Immature natural killer cell (primary cell): Measurements from ENCODE around the gene TAF10. TPM values are rescaled to one million over a fixed set of nuclear protein-coding genes. Genes with fewer than 3 reads are reported as not detected.
A peak's percentile ranks its signal among the peaks of the same experiment; 100 is the strongest.

ENCODE experiments used
- DNase-seq, 3 donors: peaks; one replicate each; pipeline ENCODE4 v3.0.0; 2022; ENCODE audit warnings: mixed read lengths in 1 of 3
- H3K27ac Mint-ChIP-seq, 6 donors: one replicate each; pipeline ENCODE4 v1.8.0; 2020; ENCODE audit warnings: mixed read lengths in 6 of 6, mild to moderate bottlenecking in 5 of 6, inconsistent platforms in 4 of 6, moderate library complexity in 3 of 6
- H3K27me3 Mint-ChIP-seq, 3 donors: one replicate each; pipeline ENCODE4 v1.8.0; 2020 to 2021; ENCODE audit warnings: low read depth in 3 of 3, mild to moderate bottlenecking in 3 of 3, mixed read lengths in 3 of 3, moderate library complexity in 3 of 3, inconsistent platforms in 1 of 3
- H3K36me3 Mint-ChIP-seq, 3 donors: one replicate each; pipeline ENCODE4 v1.8.0; 2020; ENCODE audit warnings: mixed read lengths in 3 of 3, inconsistent platforms in 2 of 3, mild to moderate bottlenecking in 2 of 3
- H3K4me1 Mint-ChIP-seq, 2 donors: one replicate each; pipeline ENCODE4 v1.8.0; 2020; ENCODE audit warnings: inconsistent platforms in 2 of 2, mild to moderate bottlenecking in 2 of 2, mixed read lengths in 2 of 2, moderate library complexity in 1 of 2
- H3K4me3 Mint-ChIP-seq, 5 donors: one replicate each; pipeline ENCODE4 v1.8.0; 2020; ENCODE audit warnings: mild to moderate bottlenecking in 5 of 5, mixed read lengths in 5 of 5, inconsistent platforms in 3 of 5, moderate library complexity in 3 of 5
- H3K9me3 Mint-ChIP-seq, 6 donors: one replicate each; pipeline ENCODE4 v1.8.0; 2020; ENCODE audit warnings: mild to moderate bottlenecking in 6 of 6, mixed read lengths in 6 of 6, inconsistent platforms in 4 of 6, moderate library complexity in 3 of 6
- polyA plus RNA-seq, 3 donors: library from polyadenylated mRNA; unstranded; fragments of 300-500 nt; fragmentation: Illumina TruSeq; gene quantifications; one replicate each; pipeline ENCODE4 v1.2.3, GENCODE V29; 2021

TAF10 gene
- polyA plus RNA-seq, 3 donors from 2014 or later, result 329 to 365 (median 334) TPM

- H3K4me1 Mint-ChIP-seq, result peaks cover 13 to 16% of the 10 kb centered on the region in 2 donors
- peaks cover 0 to 10% (median 2%) of the 10 kb centered on the region in 3 donors for H3K27me3 Mint-ChIP-seq
- no peaks in the 10 kb centered on the region for H3K9me3 Mint-ChIP-seq
- DNase-seq, result no peak
- H3K36me3 Mint-ChIP-seq, result peaks cover 0 to 10% (median 8%) of the 10 kb centered on the region in 3 donors
- H3K4me3 Mint-ChIP-seq, result peak overlapping the region in 3 of 5 donors; percentile 41 to 68 (median 48)
- H3K27ac Mint-ChIP-seq, result peak overlapping the region in 5 of 6 donors; percentile 60 to 82 (median 62)
Measured at GRCh38 chr11:6615882-6616585, 4.0 kb upstream of the TAF10 start.

- no peak for DNase-seq
- Mint-ChIP-seq H3K4me1 (peaks cover 21 to 22% of the 10 kb centered on the region in 2 donors), H3K4me3 (no peak overlapping the region), H3K9me3 (no peaks in the 10 kb centered on the region), H3K27me3 (peaks cover 0 to 12% (median 3%) of the 10 kb centered on the region in 3 donors), H3K36me3 (peaks cover 1 to 15% (median 10%) of the 10 kb centered on the region in 3 donors), H3K27ac (peak overlapping the region in 4 of 6 donors; percentile 25 to 88 (median 56))
Measured at GRCh38 chr11:6615046-6615445, 3.0 kb upstream of the TAF10 start.

GRCh38 chr11:6614446-6614845, 2.4 kb upstream of the TAF10 start:
- Mint-ChIP-seq H3K27ac (peak overlapping the region in 1 of 6 donors; percentile 67), H3K9me3 (no peaks in the 10 kb centered on the region), H3K27me3 (peaks cover 0 to 12% (median 5%) of the 10 kb centered on the region in 3 donors), H3K36me3 (peaks cover 7 to 21% (median 16%) of the 10 kb centered on the region in 3 donors), H3K4me3 (no peak overlapping the region), H3K4me1 (peaks cover 25 to 28% of the 10 kb centered on the region in 2 donors)
- no peak for DNase-seq

- Mint-ChIP-seq H3K36me3 (peaks cover 8 to 23% (median 17%) of the 10 kb centered on the region in 3 donors), H3K27me3 (peaks cover 0 to 12% (median 5%) of the 10 kb centered on the region in 3 donors), H3K9me3 (no peaks in the 10 kb centered on the region), H3K27ac (no peak overlapping the region), H3K4me3 (no peak overlapping the region), H3K4me1 (peaks cover 28 to 29% of the 10 kb centered on the region in 2 donors)
- no peak for DNase-seq
Measured at GRCh38 chr11:6613496-6613895, 1.5 kb upstream of the TAF10 start.

- H3K27ac Mint-ChIP-seq, result peak overlapping the region in 2 of 6 donors; percentile 96
- no peak for DNase-seq
- H3K4me3 Mint-ChIP-seq, result peak overlapping the region; percentile 88 to 96 (median 90)
- H3K36me3 Mint-ChIP-seq, result peaks cover 12 to 31% (median 23%) of the 10 kb centered on the region in 3 donors
- peaks cover 28 to 29% of the 10 kb centered on the region in 2 donors for H3K4me1 Mint-ChIP-seq
- peaks cover 0 to 10% (median 5%) of the 10 kb centered on the region in 3 donors for H3K27me3 Mint-ChIP-seq
- H3K9me3 Mint-ChIP-seq, result no peaks in the 10 kb centered on the region
Measured at GRCh38 chr11:6611963-6612212, 128 bp downstream of the TAF10 start.

GRCh38 chr11:6611092-6611962, 689 bp downstream of the TAF10 start:
- Mint-ChIP-seq H3K4me3 (peak overlapping the region; percentile 88 to 96 (median 90)), H3K27me3 (peaks cover 0 to 10% (median 5%) of the 10 kb centered on the region in 3 donors), H3K9me3 (no peaks in the 10 kb centered on the region), H3K27ac (peak overlapping the region in 2 of 6 donors; percentile 96), H3K36me3 (peaks cover 12 to 31% (median 23%) of the 10 kb centered on the region in 3 donors), H3K4me1 (peaks cover 25 to 28% of the 10 kb centered on the region in 2 donors)
- DNase-seq, result peak in 1 of 3 donors; percentile 15

GRCh38 chr11:6610591-6610990, 1.4 kb downstream of the TAF10 start:
- Mint-ChIP-seq H3K4me3 (peak overlapping the region; percentile 88 to 96 (median 90)), H3K27ac (peak overlapping the region in 2 of 6 donors; percentile 96), H3K27me3 (peaks cover 0 to 10% (median 5%) of the 10 kb centered on the region in 3 donors), H3K9me3 (no peaks in the 10 kb centered on the region), H3K4me1 (peaks cover 20 to 22% of the 10 kb centered on the region in 2 donors), H3K36me3 (peaks cover 12 to 25% (median 17%) of the 10 kb centered on the region in 3 donors)
- no peak for DNase-seq

- Mint-ChIP-seq H3K36me3 (peaks cover 12 to 21% (median 15%) of the 10 kb centered on the region in 3 donors), H3K4me3 (peak overlapping the region in 4 of 5 donors; percentile 51 to 94 (median 59)), H3K27ac (peak overlapping the region in 2 of 6 donors; percentile 86 to 96), H3K9me3 (no peaks in the 10 kb centered on the region), H3K27me3 (peaks cover 0 to 10% (median 5%) of the 10 kb centered on the region in 3 donors), H3K4me1 (peaks cover 19 to 22% of the 10 kb centered on the region in 2 donors)
- DNase-seq, result no peak
Measured at GRCh38 chr11:6609502-6610015, 2.5 kb downstream of the TAF10 start.

GRCh38 chr11:6608726-6609501, 3.1 kb downstream of the TAF10 start:
- Mint-ChIP-seq H3K27ac (peak overlapping the region in 2 of 6 donors; percentile 86 to 96), H3K4me1 (peaks cover 19 to 22% of the 10 kb centered on the region in 2 donors), H3K27me3 (peaks cover 0 to 10% (median 5%) of the 10 kb centered on the region in 3 donors), H3K36me3 (peaks cover 12 to 21% (median 15%) of the 10 kb centered on the region in 3 donors), H3K4me3 (peak overlapping the region in 2 of 5 donors; percentile 14 to 28), H3K9me3 (no peaks in the 10 kb centered on the region)
- DNase-seq, result no peak

- peaks cover 0 to 10% (median 5%) of the 10 kb centered on the region in 3 donors for H3K27me3 Mint-ChIP-seq
- DNase-seq, result no peak
- H3K4me3 Mint-ChIP-seq, result peak overlapping the region in 2 of 5 donors; percentile 62 to 82
- H3K27ac Mint-ChIP-seq, result peak overlapping the region in 1 of 6 donors; percentile 91
- H3K9me3 Mint-ChIP-seq, result no peaks in the 10 kb centered on the region
- peaks cover 19 to 22% of the 10 kb centered on the region in 2 donors for H3K4me1 Mint-ChIP-seq
- peaks cover 12 to 21% (median 15%) of the 10 kb centered on the region in 3 donors for H3K36me3 Mint-ChIP-seq
Measured at GRCh38 chr11:6608011-6608410, 4.0 kb downstream of the TAF10 start.

- H3K27ac Mint-ChIP-seq, result peak overlapping the region in 1 of 6 donors; percentile 91
- peak overlapping the region in 2 of 5 donors; percentile 75 to 82 for H3K4me3 Mint-ChIP-seq
- H3K36me3 Mint-ChIP-seq, result peaks cover 12 to 21% (median 15%) of the 10 kb centered on the region in 3 donors
- peaks cover 0 to 10% (median 5%) of the 10 kb centered on the region in 3 donors for H3K27me3 Mint-ChIP-seq
- H3K4me1 Mint-ChIP-seq, result peaks cover 19 to 22% of the 10 kb centered on the region in 2 donors
- H3K9me3 Mint-ChIP-seq, result no peaks in the 10 kb centered on the region
- no peak for DNase-seq
Measured at GRCh38 chr11:6607190-6607795, 4.7 kb downstream of the TAF10 start.

- H3K4me3 Mint-ChIP-seq, result peak overlapping the region in 2 of 5 donors; percentile 75 to 82
- DNase-seq, result peak; percentile 72 to 80 (median 75)
- H3K36me3 Mint-ChIP-seq, result peaks cover 12 to 21% (median 15%) of the 10 kb centered on the region in 3 donors
- peaks cover 0 to 8% (median 5%) of the 10 kb centered on the region in 3 donors for H3K27me3 Mint-ChIP-seq
- no peak overlapping the region for H3K27ac Mint-ChIP-seq
- peaks cover 19 to 21% of the 10 kb centered on the region in 2 donors for H3K4me1 Mint-ChIP-seq
- H3K9me3 Mint-ChIP-seq, result no peaks in the 10 kb centered on the region
Measured at GRCh38 chr11:6606471-6607189, 5.4 kb downstream of the TAF10 start.
